ENCODE results near the gene AK8.

Gene AK8

GRCh38 chr9:132828201-132828770 lies 49.8 kb downstream of the AK8 start:
- TF ChIP-seq PPARA (CRISPR knock-in tag; IDR thresholded peaks at IDR 0.05; ENCODE audit: borderline replicate concordance) = no peak
- no peak for TF ChIP-seq ZC3H10 (CRISPR knock-in tag; IDR thresholded peaks at IDR 0.05)
- TF ChIP-seq TOX (CRISPR knock-in tag; IDR thresholded peaks at IDR 0.05; ENCODE audit: borderline replicate concordance) = no peak
- TF ChIP-seq ZFP30 (CRISPR knock-in tag; IDR thresholded peaks at IDR 0.05) = no peak
- no peak for TF ChIP-seq ARNTL (CRISPR knock-in tag; IDR thresholded peaks at IDR 0.05; ENCODE audit: borderline replicate concordance, low read depth)
- TF ChIP-seq RARB (CRISPR knock-in tag; IDR thresholded peaks at IDR 0.05) = no peak
- TF ChIP-seq ZNF8 (CRISPR knock-in tag; IDR thresholded peaks at IDR 0.05) = no peak
- no peak for TF ChIP-seq ZFP3 (CRISPR knock-in tag; IDR thresholded peaks at IDR 0.05)

DNA sequence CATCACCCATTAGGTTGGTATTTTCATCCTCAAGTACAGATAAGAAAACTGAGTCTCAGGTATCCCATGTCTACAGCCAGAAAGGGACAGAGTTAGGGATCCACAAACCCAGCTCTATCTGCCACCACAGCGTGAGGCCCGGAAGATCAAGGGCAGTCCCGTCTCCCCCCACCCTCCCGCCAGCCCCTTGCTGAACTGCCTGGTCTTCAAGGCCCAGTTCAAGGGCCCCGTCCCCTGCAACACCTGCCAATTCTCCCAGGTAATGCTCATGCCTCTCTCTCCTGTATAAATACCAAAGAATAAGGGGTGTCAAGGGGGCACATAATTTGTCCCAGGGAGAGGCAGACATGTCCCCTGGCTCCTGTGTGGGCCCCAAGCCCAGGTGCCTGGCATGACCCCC lies 50.7 kb downstream of the AK8 start:
- TF ChIP-seq ARNTL (CRISPR knock-in tag; IDR thresholded peaks at IDR 0.05; ENCODE audit: borderline replicate concordance, low read depth) (no peak), PPARA (CRISPR knock-in tag; IDR thresholded peaks at IDR 0.05; ENCODE audit: borderline replicate concordance) (no peak)
- TF ChIP-seq, protein P1, sequence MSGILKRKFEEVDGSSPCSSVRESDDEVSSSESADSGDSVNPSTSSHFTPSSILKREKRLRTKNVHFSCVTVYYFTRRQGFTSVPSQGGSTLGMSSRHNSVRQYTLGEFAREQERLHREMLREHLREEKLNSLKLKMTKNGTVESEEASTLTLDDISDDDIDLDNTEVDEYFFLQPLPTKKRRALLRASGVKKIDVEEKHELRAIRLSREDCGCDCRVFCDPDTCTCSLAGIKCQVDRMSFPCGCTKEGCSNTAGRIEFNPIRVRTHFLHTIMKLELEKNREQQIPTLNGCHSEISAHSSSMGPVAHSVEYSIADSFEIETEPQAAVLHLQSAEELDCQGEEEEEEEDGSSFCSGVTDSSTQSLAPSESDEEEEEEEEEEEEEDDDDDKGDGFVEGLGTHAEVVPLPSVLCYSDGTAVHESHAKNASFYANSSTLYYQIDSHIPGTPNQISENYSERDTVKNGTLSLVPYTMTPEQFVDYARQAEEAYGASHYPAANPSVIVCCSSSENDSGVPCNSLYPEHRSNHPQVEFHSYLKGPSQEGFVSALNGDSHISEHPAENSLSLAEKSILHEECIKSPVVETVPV (CRISPR knock-in tag; IDR thresholded peaks at IDR 0.05) = no peak
- no peak for ATAC-seq

More at GRCh38 chr9:132828201-132828770, 49.8 kb downstream of the AK8 start:
- ATAC-seq = no peak

DNA sequence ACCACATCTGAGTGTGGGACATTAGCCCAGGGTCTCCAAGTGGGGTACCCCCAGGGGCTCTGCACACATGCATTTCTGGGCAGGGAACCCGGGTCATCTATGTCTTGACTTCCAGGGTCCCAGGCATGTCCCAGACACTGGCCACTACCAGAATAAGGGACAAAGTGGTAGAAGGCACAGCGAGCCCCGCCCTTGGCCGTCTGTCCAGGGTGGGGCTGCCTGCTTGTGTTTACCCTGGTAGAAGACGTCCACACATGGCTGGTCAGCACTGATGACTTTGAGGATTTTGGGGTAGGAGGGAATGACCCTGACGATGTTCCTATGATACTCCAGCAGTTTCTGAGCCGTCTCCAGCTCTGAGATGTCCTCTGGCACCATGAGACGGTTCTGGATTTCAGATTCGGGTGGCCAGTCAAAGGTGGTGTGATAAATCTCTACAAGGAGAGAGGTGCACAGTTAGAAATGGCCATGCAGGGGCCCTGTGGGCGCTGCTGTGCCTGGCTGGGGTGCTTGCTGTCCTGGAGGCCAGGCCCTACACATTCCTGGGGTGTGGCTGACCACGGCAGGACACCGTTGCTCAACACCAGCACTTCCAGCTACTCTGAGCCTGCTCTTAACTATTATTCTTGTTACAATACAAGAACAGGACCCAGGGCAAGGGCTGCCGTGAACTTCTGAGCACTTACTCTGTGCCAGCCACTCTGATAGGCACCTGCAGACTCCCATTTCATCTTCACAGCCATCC lies 51.3 kb downstream of the AK8 start:
- no peak for ATAC-seq
- TF ChIP-seq TOX (CRISPR knock-in tag; IDR thresholded peaks at IDR 0.05; ENCODE audit: borderline replicate concordance) (no peak), ZNF70 (CRISPR knock-in tag; IDR thresholded peaks at IDR 0.05) (no peak), ZFP3 (CRISPR knock-in tag; IDR thresholded peaks at IDR 0.05) (no peak), PATZ1 (CRISPR knock-in tag; IDR thresholded peaks at IDR 0.05; ENCODE audit: borderline replicate concordance) (no peak), ESRRG (CRISPR knock-in tag; IDR thresholded peaks at IDR 0.05) (no peak), ISL1 (CRISPR knock-in tag; IDR thresholded peaks at IDR 0.05) (no peak), GLIS3 (CRISPR knock-in tag; IDR thresholded peaks at IDR 0.05) (no peak), RARB (CRISPR knock-in tag; IDR thresholded peaks at IDR 0.05) (no peak), PPARA (CRISPR knock-in tag; IDR thresholded peaks at IDR 0.05; ENCODE audit: borderline replicate concordance) (no peak), TCF4 (CRISPR knock-in tag; IDR thresholded peaks at IDR 0.05; ENCODE audit: borderline replicate concordance) (no peak), SNAI2 (CRISPR knock-in tag; IDR thresholded peaks at IDR 0.05) (no peak), ARNTL (CRISPR knock-in tag; IDR thresholded peaks at IDR 0.05; ENCODE audit: borderline replicate concordance, low read depth) (no peak), POU6F1 (CRISPR knock-in tag; IDR thresholded peaks at IDR 0.05; ENCODE audit: borderline replicate concordance, low read depth) (no peak)
- TF ChIP-seq, protein P1 (CRISPR knock-in tag; IDR thresholded peaks at IDR 0.05) = no peak

DNA sequence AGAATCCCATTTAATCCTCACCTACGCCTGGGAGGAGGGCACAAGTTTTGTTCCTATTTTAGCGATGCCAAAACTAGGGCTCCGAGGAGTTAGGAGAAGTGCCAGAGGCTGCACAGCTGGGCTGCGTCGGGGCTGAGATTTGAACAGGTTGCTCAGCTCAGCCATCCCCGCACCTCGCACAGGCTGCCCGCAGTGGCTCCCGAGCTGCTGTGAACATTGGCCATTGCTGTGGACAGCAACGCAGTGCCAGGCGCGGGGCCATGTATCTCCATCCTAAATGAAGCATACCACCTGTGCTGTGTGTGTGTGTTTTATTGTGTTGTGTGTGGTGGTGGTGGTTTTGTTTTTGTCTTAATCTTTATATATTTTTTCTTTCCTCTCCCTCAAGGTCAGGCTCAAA lies 52.0 kb downstream of the AK8 start:
- ATAC-seq = no peak
- TF ChIP-seq TOX (CRISPR knock-in tag; IDR thresholded peaks at IDR 0.05; ENCODE audit: borderline replicate concordance) (no peak), RARB (CRISPR knock-in tag; IDR thresholded peaks at IDR 0.05) (no peak), BACH2 (CRISPR knock-in tag; IDR thresholded peaks at IDR 0.05; ENCODE audit: borderline replicate concordance) (no peak), SNAI2 (CRISPR knock-in tag; IDR thresholded peaks at IDR 0.05) (no peak), OSR1 (CRISPR knock-in tag; IDR thresholded peaks at IDR 0.05) (no peak), ISL1 (CRISPR knock-in tag; IDR thresholded peaks at IDR 0.05) (no peak), ESRRG (CRISPR knock-in tag; IDR thresholded peaks at IDR 0.05) (no peak), ZNF70 (CRISPR knock-in tag; IDR thresholded peaks at IDR 0.05) (no peak), POU6F1 (CRISPR knock-in tag; IDR thresholded peaks at IDR 0.05; ENCODE audit: borderline replicate concordance, low read depth) (no peak), CSDC2 (CRISPR knock-in tag; IDR thresholded peaks at IDR 0.05) (no peak)
- TF ChIP-seq, protein P2, sequence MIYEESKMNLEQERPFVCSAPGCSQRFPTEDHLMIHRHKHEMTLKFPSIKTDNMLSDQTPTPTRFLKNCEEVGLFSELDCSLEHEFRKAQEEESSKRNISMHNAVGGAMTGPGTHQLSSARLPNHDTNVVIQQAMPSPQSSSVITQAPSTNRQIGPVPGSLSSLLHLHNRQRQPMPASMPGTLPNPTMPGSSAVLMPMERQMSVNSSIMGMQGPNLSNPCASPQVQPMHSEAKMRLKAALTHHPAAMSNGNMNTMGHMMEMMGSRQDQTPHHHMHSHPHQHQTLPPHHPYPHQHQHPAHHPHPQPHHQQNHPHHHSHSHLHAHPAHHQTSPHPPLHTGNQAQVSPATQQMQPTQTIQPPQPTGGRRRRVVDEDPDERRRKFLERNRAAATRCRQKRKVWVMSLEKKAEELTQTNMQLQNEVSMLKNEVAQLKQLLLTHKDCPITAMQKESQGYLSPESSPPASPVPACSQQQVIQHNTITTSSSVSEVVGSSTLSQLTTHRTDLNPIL (CRISPR knock-in tag; IDR thresholded peaks at IDR 0.05; ENCODE audit: low read depth) = no peak
- TF ChIP-seq, protein P3, sequence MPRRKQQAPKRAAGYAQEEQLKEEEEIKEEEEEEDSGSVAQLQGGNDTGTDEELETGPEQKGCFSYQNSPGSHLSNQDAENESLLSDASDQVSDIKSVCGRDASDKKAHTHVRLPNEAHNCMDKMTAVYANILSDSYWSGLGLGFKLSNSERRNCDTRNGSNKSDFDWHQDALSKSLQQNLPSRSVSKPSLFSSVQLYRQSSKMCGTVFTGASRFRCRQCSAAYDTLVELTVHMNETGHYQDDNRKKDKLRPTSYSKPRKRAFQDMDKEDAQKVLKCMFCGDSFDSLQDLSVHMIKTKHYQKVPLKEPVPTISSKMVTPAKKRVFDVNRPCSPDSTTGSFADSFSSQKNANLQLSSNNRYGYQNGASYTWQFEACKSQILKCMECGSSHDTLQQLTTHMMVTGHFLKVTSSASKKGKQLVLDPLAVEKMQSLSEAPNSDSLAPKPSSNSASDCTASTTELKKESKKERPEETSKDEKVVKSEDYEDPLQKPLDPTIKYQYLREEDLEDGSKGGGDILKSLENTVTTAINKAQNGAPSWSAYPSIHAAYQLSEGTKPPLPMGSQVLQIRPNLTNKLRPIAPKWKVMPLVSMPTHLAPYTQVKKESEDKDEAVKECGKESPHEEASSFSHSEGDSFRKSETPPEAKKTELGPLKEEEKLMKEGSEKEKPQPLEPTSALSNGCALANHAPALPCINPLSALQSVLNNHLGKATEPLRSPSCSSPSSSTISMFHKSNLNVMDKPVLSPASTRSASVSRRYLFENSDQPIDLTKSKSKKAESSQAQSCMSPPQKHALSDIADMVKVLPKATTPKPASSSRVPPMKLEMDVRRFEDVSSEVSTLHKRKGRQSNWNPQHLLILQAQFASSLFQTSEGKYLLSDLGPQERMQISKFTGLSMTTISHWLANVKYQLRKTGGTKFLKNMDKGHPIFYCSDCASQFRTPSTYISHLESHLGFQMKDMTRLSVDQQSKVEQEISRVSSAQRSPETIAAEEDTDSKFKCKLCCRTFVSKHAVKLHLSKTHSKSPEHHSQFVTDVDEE (CRISPR knock-in tag; IDR thresholded peaks at IDR 0.05) = no peak

Measured in SK-N-SH treated with all-trans-retinoic acid at 6 μM for 48 hours (cell line).